Activated CD8-positive, alpha-beta memory T cell treated with anti-CD3 and anti-CD28 coated beads for 1 hour (primary cell): ENCODE results near the gene SUPT5H.

Experiments
- DNase-seq, 2 donors: peaks; one replicate each; pipeline ENCODE4 v3.0.0-alpha.2; 2020; ENCODE audit warnings: low read depth in 1 of 2; ENCODE audit errors: extremely low read depth in 1 of 2

The SUPT5H gene

DNA sequence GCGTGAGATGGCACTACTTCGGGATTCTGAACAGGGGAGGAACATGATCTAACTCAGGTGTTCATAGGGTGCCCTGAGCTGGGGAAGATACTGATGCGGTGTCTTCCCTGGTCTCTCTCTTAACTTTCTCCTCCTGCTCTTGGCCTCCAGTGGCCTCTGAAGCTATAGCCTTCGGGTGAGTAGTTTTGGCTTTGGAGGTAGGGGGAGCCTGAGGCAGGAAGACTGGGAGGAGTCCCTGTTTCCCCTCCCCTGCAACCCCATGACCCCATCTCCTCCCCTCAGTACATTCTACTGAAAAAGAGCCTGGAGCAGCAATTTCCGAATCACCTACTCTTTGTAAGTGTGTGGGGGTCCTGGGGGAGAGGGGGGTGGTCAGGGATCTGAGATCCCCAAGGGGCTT, 73.1 kb downstream of the SUPT5H start:
- no peak for DNase-seq

- DNase-seq: no peak
Observed at GRCh38 chr19:39518975-39519374, 73.6 kb downstream of the SUPT5H start.

GRCh38 chr19:39520541-39521484, 75.4 kb downstream of the SUPT5H start:
- no peak for DNase-seq

- DNase-seq: no peak
Observed at GRCh38 chr19:39524495-39524894, 79.1 kb downstream of the SUPT5H start.

GRCh38 chr19:39525205-39525604, 79.8 kb downstream of the SUPT5H start:
- DNase-seq: no peak
